Activated CD4-positive, alpha-beta T cell treated with anti-CD3 and anti-CD28 coated beads, Interleukin-2, Interleukin-6, amounts not matched to agents 100 ng/mL and 50 ng/mL, durations not matched to agents 16 hours and 8 hours (primary cell): ENCODE measurements around the gene GNPTG.

Source experiments
- DNase-seq: peaks from one replicate; pipeline ENCODE4 v3.0.0-alpha.2; 2020

The GNPTG gene

DNA sequence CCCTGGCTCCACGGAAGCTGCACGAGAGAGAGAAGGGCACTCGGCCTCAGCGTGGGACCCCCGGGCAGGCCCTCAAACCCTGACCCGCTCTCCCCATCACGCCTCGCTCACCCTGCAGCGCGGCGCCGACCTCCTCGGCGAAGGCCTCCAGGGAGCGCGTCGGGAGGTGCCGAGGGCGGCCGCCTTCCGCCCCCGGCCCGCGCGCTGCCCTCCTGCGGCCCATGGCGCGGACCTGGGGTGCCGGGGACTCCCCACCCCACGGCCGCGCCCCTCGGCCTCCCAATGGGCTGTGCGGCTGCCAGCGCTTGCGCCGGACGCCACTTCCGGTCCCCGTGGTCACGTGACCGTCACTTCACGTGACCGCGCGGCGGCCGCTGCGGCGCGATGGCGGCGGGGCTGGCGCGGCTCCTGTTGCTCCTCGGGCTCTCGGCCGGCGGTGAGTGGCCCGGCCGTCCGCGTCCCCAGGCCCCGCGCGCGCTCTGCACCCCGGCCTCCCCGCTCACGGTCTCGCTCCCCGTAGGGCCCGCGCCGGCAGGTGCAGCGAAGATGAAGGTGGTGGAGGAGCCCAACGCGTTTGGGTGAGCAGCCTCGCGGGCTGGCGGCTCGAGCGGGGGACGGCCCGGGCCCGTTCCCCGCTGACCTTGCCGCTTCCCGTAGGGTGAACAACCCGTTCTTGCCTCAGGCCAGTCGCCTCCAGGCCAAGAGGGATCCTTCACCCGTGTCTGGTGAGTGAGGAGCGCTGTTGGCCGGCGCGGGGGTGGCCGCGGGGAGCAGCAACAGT, at the start of gene GNPTG, which contains the start of gene TSR3:
Gene GNPTG, plus strand, starts transcription at position 350 of the 781 bp plus-strand sequence. Its CDS starts 35 bp downstream, at position 385.
Gene TSR3, minus strand, starts transcription at position 297 of the 781 bp plus-strand sequence. Its CDS starts 74 bp downstream, at position 223.
- peak; percentile 92 for DNase-seq

GRCh38 chr16:1305823-1306222, 45.9 kb upstream of the GNPTG start:
- no peak for DNase-seq

DNA sequence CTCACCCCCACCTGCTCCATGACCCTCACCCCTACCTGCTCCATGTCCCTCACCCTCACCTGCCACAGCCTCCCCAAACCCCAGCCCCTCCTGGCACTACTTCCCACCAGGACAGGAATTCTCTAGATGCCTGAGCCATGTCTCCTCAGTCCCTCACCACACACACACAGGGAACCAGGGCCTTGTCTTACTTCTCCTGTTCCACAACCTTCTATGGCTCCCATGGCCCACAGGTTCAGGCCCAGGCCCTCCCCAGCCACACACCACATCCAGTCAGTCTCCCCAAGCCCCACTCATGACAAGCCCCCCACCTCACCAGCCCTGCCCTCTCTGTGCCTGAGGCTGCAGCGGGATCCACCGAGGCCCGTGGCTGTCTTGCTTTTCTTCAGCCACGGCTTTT, 45.4 kb upstream of the GNPTG start:
- no peak for DNase-seq

DNA sequence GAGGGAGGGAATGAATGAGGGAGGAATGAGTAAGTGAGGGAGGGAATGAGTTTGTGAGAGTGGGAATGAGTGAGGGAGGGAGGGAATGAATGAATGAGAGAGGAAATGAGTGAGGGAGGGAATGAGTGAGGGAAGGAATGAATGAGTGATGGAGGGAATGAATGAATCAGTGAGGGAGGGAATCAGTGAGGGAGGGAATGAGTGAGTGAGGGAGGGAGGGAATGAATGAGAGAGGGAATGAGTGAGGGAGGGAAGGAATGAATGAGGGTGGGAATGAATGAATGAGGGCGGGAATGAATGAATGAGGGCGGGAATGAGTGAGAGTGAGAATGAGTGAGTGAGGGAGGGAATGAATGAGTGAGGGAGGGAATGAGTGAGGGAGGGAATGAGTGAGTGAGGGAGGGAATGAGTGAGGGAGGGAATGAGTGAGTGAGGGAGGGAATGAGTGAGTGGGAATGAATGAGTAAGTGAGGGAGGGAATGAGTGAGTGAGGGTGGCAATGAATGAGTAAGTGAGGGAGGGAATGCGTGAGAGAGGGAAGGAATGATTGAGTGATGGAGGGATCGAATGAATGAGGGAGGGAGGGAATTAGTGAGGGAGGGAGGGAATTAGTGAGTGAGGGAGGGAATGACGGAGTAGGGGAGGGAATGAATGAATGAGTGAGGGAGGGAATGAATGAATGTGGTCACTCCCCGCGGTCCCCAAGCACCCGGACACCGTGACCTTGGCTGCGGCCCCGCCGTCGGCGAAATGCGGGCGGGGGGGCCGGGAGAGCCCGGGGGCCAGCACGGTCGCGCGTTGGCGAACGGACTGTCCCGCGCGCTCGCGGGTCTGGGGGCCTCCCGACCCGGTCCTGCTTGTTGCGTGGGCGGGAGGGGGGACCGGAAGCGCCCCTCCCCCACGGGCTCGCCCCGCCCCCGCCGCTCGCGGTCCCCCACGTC, 43.4 kb upstream of the GNPTG start:
- DNase-seq = peak; percentile 55

DNA sequence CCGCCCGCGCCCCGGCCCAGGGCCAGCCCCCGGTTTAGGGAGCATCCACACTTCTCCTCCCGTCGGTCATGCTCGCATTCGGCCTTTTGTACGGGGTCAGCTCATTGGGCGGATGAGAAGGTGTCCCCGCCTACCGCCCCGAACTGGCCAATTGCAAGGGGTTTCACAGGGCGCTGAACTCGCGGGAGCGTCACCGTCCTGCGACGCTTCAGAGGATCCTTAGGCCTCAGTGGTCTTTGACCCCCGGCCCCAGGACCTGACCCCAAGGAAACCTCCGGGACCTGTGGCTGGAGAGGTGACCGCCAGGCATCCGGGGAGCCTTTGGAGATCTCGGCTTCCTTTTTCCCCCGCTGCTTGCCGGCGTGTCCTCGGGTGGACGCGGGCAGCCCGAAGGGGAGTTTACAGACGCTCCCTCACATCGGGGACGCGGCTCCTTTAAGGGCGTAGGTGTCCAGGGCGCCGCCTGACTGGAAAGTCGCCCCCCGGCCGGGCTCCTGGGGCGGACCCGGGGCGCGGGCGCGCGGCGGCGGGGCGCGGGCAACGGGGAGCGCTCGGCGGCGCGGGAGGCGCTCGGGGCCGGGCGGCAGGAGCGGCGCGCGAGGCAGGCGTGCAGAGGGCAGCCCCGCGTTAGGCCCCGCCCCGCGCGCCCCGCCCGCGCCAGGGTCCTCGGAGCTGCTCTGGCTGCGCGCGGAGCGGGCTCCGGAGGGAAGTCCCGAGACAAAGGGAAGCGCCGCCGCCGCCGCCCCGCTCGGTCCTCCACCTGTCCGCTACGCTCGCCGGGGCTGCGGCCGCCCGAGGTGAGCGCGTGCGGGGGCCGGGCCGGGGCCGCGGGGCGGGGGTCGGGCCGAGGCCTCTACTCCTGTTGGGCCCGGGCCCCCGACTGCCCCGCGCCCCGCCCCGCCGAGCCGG, 42.5 kb upstream of the GNPTG start, which contains the start of gene UBE2I:
Gene UBE2I, plus strand, starts transcription at position 660 of the 909 bp plus-strand sequence. CDS start 4,395 bp downstream, outside the sequence.
- DNase-seq = peak; percentile 98

DNA sequence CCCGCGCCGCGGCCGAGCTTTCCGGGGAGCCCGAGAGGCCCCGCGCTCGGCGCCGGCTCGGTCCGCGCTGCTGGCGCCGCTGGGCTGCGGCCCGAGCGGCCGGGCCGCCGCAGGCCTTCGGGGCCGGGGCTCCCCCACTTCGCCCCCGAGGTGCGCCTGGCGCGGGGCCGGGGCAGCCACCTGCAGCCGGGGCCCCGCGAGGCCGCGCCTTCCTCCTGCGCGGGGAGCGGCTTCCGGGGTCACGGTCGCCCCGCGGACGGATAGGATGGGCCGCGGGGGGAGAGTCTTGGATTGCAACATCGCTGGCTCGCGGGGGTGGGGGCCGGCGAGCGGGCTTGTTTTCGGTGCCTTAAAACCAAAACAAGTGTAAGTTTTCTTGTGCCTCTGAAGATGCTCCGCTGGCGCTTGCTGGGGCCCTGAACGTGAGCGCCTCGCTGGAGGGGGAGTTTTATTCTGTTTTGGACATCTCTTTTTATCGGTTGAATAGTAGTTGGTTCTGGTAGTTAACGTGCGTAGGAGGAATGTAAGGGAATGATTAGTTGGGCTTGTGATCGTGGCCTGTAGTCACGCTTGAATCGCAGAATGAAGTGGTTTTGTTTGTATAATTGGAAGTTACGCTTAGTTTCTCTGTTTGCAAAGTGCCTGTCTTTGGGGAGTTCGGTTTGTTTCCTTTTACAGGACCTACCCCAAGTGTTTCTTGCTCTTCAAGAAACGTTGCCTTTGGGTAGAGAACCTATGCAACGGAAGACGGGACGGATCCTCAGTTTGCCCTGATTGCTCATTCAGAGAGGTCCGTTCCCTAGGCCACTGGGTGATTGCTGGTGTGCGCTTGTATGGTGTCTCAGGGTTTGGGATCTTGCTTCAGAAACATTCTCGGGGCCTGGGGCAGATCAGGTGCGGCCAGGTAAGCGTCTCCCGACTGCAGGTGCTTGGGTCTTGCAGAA, 41.6 kb upstream of the GNPTG start:
- peak; percentile 56 for DNase-seq

DNA sequence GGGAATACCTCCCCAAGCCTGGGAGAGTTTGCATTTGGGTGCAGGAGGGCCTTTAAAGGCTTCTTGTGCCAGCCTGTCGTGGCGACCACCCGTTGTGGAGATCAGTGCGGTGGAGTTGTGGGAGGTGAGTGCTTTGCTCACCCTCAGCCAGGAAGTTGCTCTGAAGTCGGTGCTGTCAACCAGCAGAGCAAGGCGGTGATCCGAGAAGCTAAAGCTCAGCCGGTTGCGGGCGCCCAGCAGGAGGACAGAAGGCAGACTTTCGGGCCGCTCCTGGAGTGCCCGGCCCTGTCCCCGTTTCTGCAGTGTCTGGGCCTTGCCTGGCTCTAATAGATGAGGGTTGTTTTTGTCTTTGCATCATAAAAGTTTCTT, 40.9 kb upstream of the GNPTG start:
- peak; percentile 44 for DNase-seq

DNA sequence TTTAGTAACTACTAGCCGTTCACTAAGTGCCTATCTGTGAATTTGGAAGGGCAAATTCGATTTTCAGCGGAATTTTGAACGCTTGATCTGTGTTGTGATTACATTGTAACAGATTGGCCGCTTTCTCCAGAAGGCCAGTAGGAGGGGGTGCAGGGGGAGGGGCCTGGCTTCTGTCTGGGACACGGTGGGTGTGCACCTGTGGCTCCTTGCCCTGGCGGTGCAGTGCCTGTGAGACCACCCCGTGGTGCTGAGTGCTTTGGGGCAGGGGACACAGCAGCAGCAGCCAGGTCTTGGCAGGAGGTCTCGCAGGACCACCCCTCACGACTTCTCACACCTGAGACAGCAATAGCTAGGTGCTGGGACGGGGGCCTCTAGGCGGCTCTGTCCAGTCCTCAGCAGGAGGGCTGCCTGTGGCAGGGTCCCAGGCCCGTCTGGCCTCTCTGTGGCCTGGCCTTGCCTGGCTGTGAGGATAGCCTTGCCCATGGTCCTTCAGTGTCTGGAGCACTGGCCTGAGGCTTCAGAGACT, 40.5 kb upstream of the GNPTG start:
- no peak for DNase-seq

DNA sequence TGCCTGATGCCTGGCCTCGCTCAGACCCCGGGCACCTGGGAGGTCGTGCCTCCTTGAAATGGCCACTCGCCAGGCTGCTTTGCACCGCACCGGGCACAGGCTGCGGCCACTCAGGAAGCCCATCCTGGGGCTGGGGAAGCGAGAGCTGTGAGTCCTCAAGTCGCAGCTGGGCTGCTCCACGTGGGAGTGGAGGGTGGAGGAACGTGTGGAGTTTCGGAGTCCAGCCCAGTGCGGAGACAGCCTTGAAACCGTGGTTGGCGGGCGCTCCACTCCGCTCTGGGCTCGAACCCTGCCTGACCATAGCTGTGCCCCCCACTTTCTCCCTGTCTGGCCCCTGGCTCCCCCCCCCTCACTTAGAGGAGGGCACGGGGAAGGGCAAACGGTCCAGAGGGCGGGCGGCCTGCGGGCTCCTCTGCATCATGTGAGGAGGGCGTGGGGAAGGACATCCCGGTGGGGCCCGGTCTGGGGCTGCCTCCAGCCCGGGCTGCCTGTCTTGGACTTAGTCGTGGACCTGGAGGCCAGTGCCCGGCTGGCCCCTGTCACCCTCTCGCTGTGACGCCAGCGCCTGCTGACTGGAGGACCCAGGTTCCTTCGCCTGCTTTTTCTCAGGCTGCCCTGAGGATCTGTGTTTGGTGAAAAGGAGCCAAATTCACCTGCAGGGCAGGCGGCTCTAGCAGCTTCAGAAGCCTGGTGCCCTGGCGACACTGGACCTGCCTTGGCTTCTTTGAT, 39.8 kb upstream of the GNPTG start:
- DNase-seq = no peak

DNA sequence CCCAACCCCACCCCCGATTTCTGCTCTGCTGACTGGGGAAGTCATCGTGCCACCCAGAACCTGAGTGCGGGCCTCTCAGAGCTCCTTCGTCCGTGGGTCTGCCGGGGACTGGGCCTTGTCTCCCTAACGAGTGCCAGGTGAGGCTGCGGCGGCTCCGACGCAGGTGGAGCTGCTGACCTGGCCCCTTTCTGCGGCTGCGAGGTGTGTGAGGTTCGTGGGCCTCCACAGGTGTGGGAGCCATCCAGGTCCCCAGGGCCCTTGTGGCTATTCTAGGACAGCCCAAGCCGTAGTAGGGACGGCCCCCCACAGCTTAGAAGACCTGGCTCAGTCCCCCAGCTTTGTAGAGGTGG, 39.3 kb upstream of the GNPTG start:
- no peak for DNase-seq

DNA sequence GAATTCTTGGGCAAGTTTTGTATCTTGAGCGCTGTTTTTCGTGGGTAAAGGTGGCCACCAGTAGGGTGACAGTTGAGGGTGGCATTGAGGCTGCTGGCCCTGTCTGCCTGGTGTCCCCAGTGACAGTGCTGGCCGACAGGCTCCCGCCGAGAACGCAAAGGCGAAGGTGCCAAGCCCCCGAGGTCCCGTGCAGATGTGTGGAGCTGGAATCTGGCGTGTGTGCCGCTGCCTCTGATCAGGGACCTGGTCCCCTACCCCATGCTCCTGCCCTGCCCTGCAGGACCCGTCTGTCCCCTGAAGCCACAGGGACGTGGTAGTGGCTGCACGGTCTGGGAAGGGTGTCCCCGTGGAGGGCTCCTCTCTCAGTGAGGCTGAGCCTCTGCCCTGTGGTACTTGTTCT, 38.8 kb upstream of the GNPTG start:
- no peak for DNase-seq

GRCh38 chr16:1313721-1314369, 37.9 kb upstream of the GNPTG start:
- no peak for DNase-seq

DNA sequence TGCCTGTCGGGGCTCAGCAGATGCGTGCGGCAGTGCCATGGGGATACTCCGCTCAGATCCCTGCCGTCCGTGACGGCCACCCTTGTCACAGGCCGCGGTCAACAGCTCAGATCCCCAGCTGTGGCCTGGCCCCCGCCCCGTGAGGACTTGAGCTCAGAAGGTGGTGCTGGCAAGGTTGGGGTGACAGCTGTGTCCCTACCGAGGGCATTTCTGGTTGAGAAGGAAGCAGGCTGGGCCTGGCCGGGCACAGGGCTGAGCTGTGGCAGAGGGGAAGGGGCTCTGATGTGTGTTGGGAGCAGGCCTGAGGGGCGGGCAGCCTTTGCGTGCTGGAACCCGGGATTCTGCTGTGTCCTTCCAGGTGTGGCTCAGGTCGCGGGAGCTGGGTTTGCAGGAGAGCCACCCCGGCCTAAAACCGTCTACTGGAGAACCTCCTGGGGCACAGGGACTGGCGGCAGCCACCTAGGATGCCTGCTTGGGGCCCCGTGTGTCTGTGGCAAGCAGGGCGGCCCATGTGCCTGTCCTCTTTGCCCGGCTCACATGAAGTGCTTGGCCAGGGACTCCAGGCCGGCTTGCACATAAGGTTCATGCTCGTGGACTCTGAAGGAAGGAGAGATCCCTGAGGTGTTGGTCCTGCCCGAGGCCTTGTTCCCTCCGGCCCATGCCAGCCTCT, 37.2 kb upstream of the GNPTG start:
- no peak for DNase-seq

GRCh38 chr16:1315081-1316032, 36.4 kb upstream of the GNPTG start:
- DNase-seq = no peak

GRCh38 chr16:1316033-1316405, 35.7 kb upstream of the GNPTG start:
- no peak for DNase-seq

GRCh38 chr16:1317479-1318267, 34.1 kb upstream of the GNPTG start:
- no peak for DNase-seq

DNA sequence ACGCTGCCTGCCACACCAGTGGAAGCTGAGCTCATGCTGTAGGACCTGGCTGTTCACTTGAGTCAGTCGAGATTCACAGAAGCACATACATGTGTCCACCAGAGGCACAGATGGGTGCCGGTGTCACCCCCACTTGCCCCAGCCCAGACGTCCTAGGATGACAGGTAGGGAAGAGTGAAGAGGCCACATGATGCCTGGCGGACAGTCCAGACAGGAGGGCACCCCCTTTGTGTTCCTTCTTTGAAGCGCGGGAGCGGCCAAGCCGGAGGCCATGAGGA, 33.5 kb upstream of the GNPTG start:
- DNase-seq = no peak

- DNase-seq = no peak
Measured at GRCh38 chr16:1319041-1319440, 32.7 kb upstream of the GNPTG start.
